SU-DHL-6 (cell line): Measurements from ENCODE around the gene PRR23E.

Source experiments
- H2AFZ ChIP-seq: fragments of 200-600 bp; sonication (generic); 2 replicates; pipeline ENCODE4 v1.6.1; 2014; ENCODE audit warnings: low read depth, mild to moderate bottlenecking, moderate library complexity, mixed read lengths, antibody characterized with exemption, low read length; ENCODE audit not compliant: severe bottlenecking
- H3F3A ChIP-seq: fragments of 200-600 bp; shearing (Covaris generic); 2 replicates; pipeline ENCODE4 v1.6.0; 2016; ENCODE audit warnings: antibody characterized with exemption, mild to moderate bottlenecking; ENCODE audit not compliant: insufficient read depth
- H3K27ac ChIP-seq: fragments of 200-600 bp; sonication (generic); 2 replicates; pipeline ENCODE4 v1.5.1; 2016; ENCODE audit warnings: low read depth, mild to moderate bottlenecking, low read length, moderate library complexity, mixed read lengths
- H3K27me3 ChIP-seq: fragments of 200-600 bp; sonication (generic), shearing (Covaris generic); 2 replicates; pipeline ENCODE4 v1.6.0; 2014; ENCODE audit warnings: mild to moderate bottlenecking, low read length
- H3K36me3 ChIP-seq: fragments of 200-600 bp; sonication (generic); 2 replicates; pipeline ENCODE4 v1.6.1; 2014; ENCODE audit warnings: mild to moderate bottlenecking, low read length, mixed read lengths
- H3K4me2 ChIP-seq: fragments of 300-600, 200-600 bp; shearing (Covaris generic), sonication (generic); 2 replicates; pipeline ENCODE4 v1.6.0; 2014; ENCODE audit warnings: low read length, low read depth, mild to moderate bottlenecking; ENCODE audit not compliant: poor library complexity, severe bottlenecking
- H3K4me3 ChIP-seq: fragments of 200-600 bp; sonication (generic); 2 replicates; pipeline ENCODE4 v1.5.1; 2014; ENCODE audit warnings: antibody characterized with exemption, low read length, mild to moderate bottlenecking, mixed read lengths; ENCODE audit not compliant: insufficient read depth, poor library complexity, severe bottlenecking
- H3K79me2 ChIP-seq: fragments of 200-600 bp; sonication (generic); 2 replicates; pipeline ENCODE4 v1.6.1; 2014; ENCODE audit warnings: mild to moderate bottlenecking, low read length, moderate library complexity; ENCODE audit not compliant: insufficient read depth
- H3K9ac ChIP-seq: fragments of 200-600 bp; sonication (generic); 2 replicates; pipeline ENCODE4 v1.7.0; 2014; ENCODE audit warnings: mild to moderate bottlenecking, low read length
- H3K9me2 ChIP-seq: fragments of 200-600 bp; sonication (generic); replicated peaks from 2 replicates; pipeline ENCODE4 v1.6.1; 2014; ENCODE audit warnings: low read length; ENCODE audit not compliant: insufficient read depth
- H3K9me3 ChIP-seq: fragments of 200-600 bp; sonication (generic); 2 replicates; pipeline ENCODE4 v1.6.1; 2014; ENCODE audit warnings: low read length, mixed read lengths; ENCODE audit not compliant: insufficient read depth
- H4K20me1 ChIP-seq: fragments of 200-600 bp; sonication (generic); 2 replicates; pipeline ENCODE4 v1.6.1; 2014; ENCODE audit warnings: low read depth, mild to moderate bottlenecking, antibody characterized with exemption, low read length, moderate library complexity, mixed read lengths
- CTCF ChIP-seq: fragments of 200-600 bp; sonication (generic); IDR thresholded peaks from one replicate; pipeline ENCODE4 v1.5.1; 2017; ENCODE audit warnings: antibody characterized with exemption, mild to moderate bottlenecking, low read length, moderate library complexity; ENCODE audit not compliant: insufficient read depth, poor library complexity, severe bottlenecking
- EZH2phosphoT487 ChIP-seq: fragments of 200-600 bp; sonication (generic), shearing (Covaris generic); conservative IDR thresholded peaks from 2 replicates; pipeline ENCODE4 v1.6.1; 2018; ENCODE audit warnings: mild to moderate bottlenecking, antibody characterized with exemption, low read length, moderate library complexity, mixed read lengths

The PRR23E gene

GRCh38 chr3:127210654-127210943 is 17.7 kb downstream of the PRR23E start:
- TF ChIP-seq CTCF (no peak), EZH2phosphoT487 (no peak)
- Histone ChIP-seq H3K9me3 (no peaks in the 10 kb centered on the region), H3K36me3 (no peaks in the 10 kb centered on the region), H3K27ac (no peak overlapping the region), H3K79me2 (no peaks in the 10 kb centered on the region), H3K9ac (no peak overlapping the region), H3K9me2 (no peaks in the 10 kb centered on the region), H3F3A (no peaks in the 10 kb centered on the region), H2AFZ (no peak overlapping the region), H4K20me1 (no peaks in the 10 kb centered on the region), H3K4me2 (no peak overlapping the region), H3K27me3 (no peaks in the 10 kb centered on the region), H3K4me3 (no peak overlapping the region)

- no peak overlapping the region for H2AFZ ChIP-seq
- H3K36me3 ChIP-seq = no peaks in the 10 kb centered on the region
- H3F3A ChIP-seq = no peaks in the 10 kb centered on the region
- H3K4me2 ChIP-seq = no peak overlapping the region
- no peak overlapping the region for H3K27ac ChIP-seq
- no peak for TF ChIP-seq EZH2phosphoT487
- no peak for TF ChIP-seq CTCF
- no peak overlapping the region for H3K4me3 ChIP-seq
- no peak overlapping the region for H3K9ac ChIP-seq
- no peaks in the 10 kb centered on the region for H4K20me1 ChIP-seq
- no peaks in the 10 kb centered on the region for H3K27me3 ChIP-seq
- no peaks in the 10 kb centered on the region for H3K9me2 ChIP-seq
- H3K9me3 ChIP-seq = no peaks in the 10 kb centered on the region
- H3K79me2 ChIP-seq = no peaks in the 10 kb centered on the region
Observed at GRCh38 chr3:127211118-127212060, 18.5 kb downstream of the PRR23E start.

GRCh38 chr3:127212231-127212630 is 19.3 kb downstream of the PRR23E start:
- Histone ChIP-seq H3K9ac (no peak overlapping the region), H2AFZ (no peak overlapping the region), H3K27me3 (no peaks in the 10 kb centered on the region), H3K9me3 (no peaks in the 10 kb centered on the region), H4K20me1 (no peaks in the 10 kb centered on the region), H3K4me3 (no peak overlapping the region), H3K9me2 (no peaks in the 10 kb centered on the region), H3K79me2 (no peaks in the 10 kb centered on the region), H3K27ac (no peak overlapping the region), H3K4me2 (no peak overlapping the region), H3F3A (no peaks in the 10 kb centered on the region), H3K36me3 (no peaks in the 10 kb centered on the region)
- no peak for TF ChIP-seq CTCF
- no peak for TF ChIP-seq EZH2phosphoT487
